Erythroblast (primary cell): ENCODE results near the gene PSAT1.

Source experiments
- GATA1 ChIP-seq: IDR thresholded peaks from 2 replicates; pipeline ENCODE4 v1.6.1; 2011; ENCODE audit warnings: low read depth, mild to moderate bottlenecking, control low read depth, low read length, moderate library complexity
- POLR2A ChIP-seq: IDR thresholded peaks from 2 replicates; pipeline ENCODE4 v1.6.1; 2011; ENCODE audit warnings: mild to moderate bottlenecking, low read length

GRCh38 chr9:78365748-78366697 is 69.1 kb downstream of the PSAT1 start:
- no peak for TF ChIP-seq POLR2A
- no peak for TF ChIP-seq GATA1
